ENCODE measurements around the gene PAIP1.
"Not testable (repeated sequence)": the region's sequence is repeated elsewhere in the genome, so short reads cannot be mapped to it uniquely, and the experiment has no call there.

Gene PAIP1

GRCh38 chr5:43514816-43515677, 41.8 kb downstream of the PAIP1 start, which contains the start of gene C5orf34:
TSS of gene C5orf34 (minus strand) at chr5:43515148. CDS start at chr5:43509339, 5,809 bp downstream.
- DNase-seq, result peak; percentile 95

GRCh38 chr5:43514471-43514815, 42.4 kb downstream of the PAIP1 start:
- peak; percentile 59 for DNase-seq

GRCh38 chr5:43514025-43514424, 42.9 kb downstream of the PAIP1 start:
- DNase-seq, result no peak

GRCh38 chr5:43511062-43511461, 45.8 kb downstream of the PAIP1 start:
- DNase-seq, result not testable (repeated sequence)

GRCh38 chr5:43498581-43498980, 58.3 kb downstream of the PAIP1 start:
- DNase-seq, result no peak

- DNase-seq, result no peak
These were observed 59.4 kb downstream of the PAIP1 start for GRCh38 chr5:43497311-43498104.

- DNase-seq, result no peak
These were observed 65.6 kb downstream of the PAIP1 start for GRCh38 chr5:43491326-43491725.

- DNase-seq, result no peak
These were observed 70.5 kb downstream of the PAIP1 start for GRCh38 chr5:43486353-43486752.

GRCh38 chr5:43485406-43485805, 71.5 kb downstream of the PAIP1 start:
- DNase-seq, result no peak

GRCh38 chr5:43484106-43484849, 72.6 kb downstream of the PAIP1 start:
- peak; percentile 89 for DNase-seq

GRCh38 chr5:43483298-43484105, 73.4 kb downstream of the PAIP1 start, which contains the start of gene TMEM267:
TSS of gene TMEM267 (minus strand) at chr5:43483865. CDS start at chr5:43453969, 29,896 bp downstream.
- DNase-seq, result peak; percentile 89

- no peak for DNase-seq
These were observed 74.2 kb downstream of the PAIP1 start for GRCh38 chr5:43482490-43483297.

Data from activated naive CD4-positive, alpha-beta T cell treated with Interleukin-2 at 50 U/mL for 16 hours (primary cell).